ENCODE data around the gene SLC25A21.
"Not testable (repeated sequence)": the region's sequence is repeated elsewhere in the genome, so short reads cannot be mapped to it uniquely, and the experiment has no call there.

SLC25A21 gene

GRCh38 chr14:36750244-36750643 lies 422.2 kb downstream of the SLC25A21 start:
- no peak for DNase-seq

- DNase-seq = no peak
Measured at GRCh38 chr14:36748610-36749213, 423.7 kb downstream of the SLC25A21 start.

GRCh38 chr14:36747411-36748184 lies 424.8 kb downstream of the SLC25A21 start:
- no peak for DNase-seq

GRCh38 chr14:36746872-36747271 lies 425.5 kb downstream of the SLC25A21 start:
- no peak for DNase-seq

GRCh38 chr14:36741858-36742257 lies 430.5 kb downstream of the SLC25A21 start:
- DNase-seq = no peak

GRCh38 chr14:36738269-36738668 lies 434.1 kb downstream of the SLC25A21 start:
- DNase-seq = no peak

- no peak for DNase-seq
Measured at GRCh38 chr14:36726128-36726527, 446.3 kb downstream of the SLC25A21 start.

- no peak for DNase-seq
Measured at GRCh38 chr14:36724162-36724561, 448.2 kb downstream of the SLC25A21 start.

- DNase-seq = no peak
Measured at GRCh38 chr14:36723530-36723929, 448.9 kb downstream of the SLC25A21 start.

- no peak for DNase-seq
Measured at GRCh38 chr14:36721877-36722276, 450.5 kb downstream of the SLC25A21 start.

- DNase-seq = no peak
Measured at GRCh38 chr14:36720657-36721056, 451.7 kb downstream of the SLC25A21 start.

- DNase-seq = no peak
Measured at GRCh38 chr14:36719823-36720222, 452.6 kb downstream of the SLC25A21 start.

- no peak for DNase-seq
Measured at GRCh38 chr14:36718216-36718615, 454.2 kb downstream of the SLC25A21 start.

- no peak for DNase-seq
Measured at GRCh38 chr14:36717363-36717762, 455.0 kb downstream of the SLC25A21 start.

GRCh38 chr14:36716614-36717184 lies 455.7 kb downstream of the SLC25A21 start:
- no peak for DNase-seq

- DNase-seq = no peak
Measured at GRCh38 chr14:36713960-36714703, 458.3 kb downstream of the SLC25A21 start.

GRCh38 chr14:36707570-36707969 lies 464.8 kb downstream of the SLC25A21 start:
- DNase-seq = no peak

- no peak for DNase-seq
Measured at GRCh38 chr14:36702474-36702873, 469.9 kb downstream of the SLC25A21 start.

- DNase-seq = no peak
Measured at GRCh38 chr14:36701132-36701531, 471.3 kb downstream of the SLC25A21 start.

- no peak for DNase-seq
Measured at GRCh38 chr14:36700651-36701050, 471.8 kb downstream of the SLC25A21 start.

GRCh38 chr14:36699420-36699819 lies 473.0 kb downstream of the SLC25A21 start:
- DNase-seq = not testable (repeated sequence)

GRCh38 chr14:36690311-36691040 lies 481.9 kb downstream of the SLC25A21 start:
- DNase-seq = no peak

GRCh38 chr14:36684946-36685345 lies 487.5 kb downstream of the SLC25A21 start:
- DNase-seq = no peak
